Measurements from ENCODE around the gene BCL2L2. TPM values are rescaled to one million over a fixed set of nuclear protein-coding genes. Genes with fewer than 3 reads are reported as not detected.
A peak's percentile ranks its signal among the peaks of the same experiment; 100 is the strongest.

The BCL2L2 gene
- total and polyA plus RNA-seq, 9 of the 15 experiments (the other 6 are each of a cell fraction or from before 2014, with no cell fraction given), result 2.6 to 32.5 (median 14.7) TPM

- peak; percentile 88 for TF ChIP-seq FIP1L1 (IDR thresholded peaks at IDR 0.05; ENCODE audit: low read depth, low read length, poor library complexity, severe bottlenecking)
- peak; percentile 83 for TF ChIP-seq POLR2A (conservative IDR thresholded peaks at IDR 0.05)
- TF ChIP-seq MEF2D (tag; conservative IDR thresholded peaks at IDR 0.05; ENCODE audit: low read depth), result no peak
- TF ChIP-seq, protein P1, sequence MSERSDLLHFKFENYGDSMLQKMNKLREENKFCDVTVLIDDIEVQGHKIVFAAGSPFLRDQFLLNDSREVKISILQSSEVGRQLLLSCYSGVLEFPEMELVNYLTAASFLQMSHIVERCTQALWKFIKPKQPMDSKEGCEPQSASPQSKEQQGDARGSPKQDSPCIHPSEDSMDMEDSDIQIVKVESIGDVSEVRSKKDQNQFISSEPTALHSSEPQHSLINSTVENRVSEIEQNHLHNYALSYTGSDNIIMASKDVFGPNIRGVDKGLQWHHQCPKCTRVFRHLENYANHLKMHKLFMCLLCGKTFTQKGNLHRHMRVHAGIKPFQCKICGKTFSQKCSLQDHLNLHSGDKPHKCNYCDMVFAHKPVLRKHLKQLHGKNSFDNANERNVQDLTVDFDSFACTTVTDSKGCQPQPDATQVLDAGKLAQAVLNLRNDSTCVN (CRISPR knock-in tag; IDR thresholded peaks at IDR 0.05), result no peak
- TF ChIP-seq PTTG1 (tag; IDR thresholded peaks at IDR 0.05; ENCODE audit: low read depth), result no peak
- TF ChIP-seq ESRRB (CRISPR knock-in tag; IDR thresholded peaks at IDR 0.05; ENCODE audit: borderline replicate concordance), result no peak
- no peak for TF ChIP-seq ETV1 (tag; conservative IDR thresholded peaks at IDR 0.05; ENCODE audit: low read depth)
- peak; percentile 28 for TF ChIP-seq ZNF316 (IDR thresholded peaks at IDR 0.05)
- no peak for TF ChIP-seq ZNF75A (CRISPR knock-in tag; IDR thresholded peaks at IDR 0.05)
- no peak for TF ChIP-seq RB1 (IDR thresholded peaks at IDR 0.05; ENCODE audit: low read depth)
- TF ChIP-seq, protein P2, sequence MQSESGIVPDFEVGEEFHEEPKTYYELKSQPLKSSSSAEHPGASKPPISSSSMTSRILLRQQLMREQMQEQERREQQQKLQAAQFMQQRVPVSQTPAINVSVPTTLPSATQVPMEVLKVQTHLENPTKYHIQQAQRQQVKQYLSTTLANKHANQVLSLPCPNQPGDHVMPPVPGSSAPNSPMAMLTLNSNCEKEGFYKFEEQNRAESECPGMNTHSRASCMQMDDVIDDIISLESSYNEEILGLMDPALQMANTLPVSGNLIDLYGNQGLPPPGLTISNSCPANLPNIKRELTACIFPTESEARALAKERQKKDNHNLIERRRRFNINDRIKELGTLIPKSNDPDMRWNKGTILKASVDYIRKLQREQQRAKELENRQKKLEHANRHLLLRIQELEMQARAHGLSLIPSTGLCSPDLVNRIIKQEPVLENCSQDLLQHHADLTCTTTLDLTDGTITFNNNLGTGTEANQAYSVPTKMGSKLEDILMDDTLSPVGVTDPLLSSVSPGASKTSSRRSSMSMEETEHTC (IDR thresholded peaks at IDR 0.05), result no peak
- TF ChIP-seq, protein P3, sequence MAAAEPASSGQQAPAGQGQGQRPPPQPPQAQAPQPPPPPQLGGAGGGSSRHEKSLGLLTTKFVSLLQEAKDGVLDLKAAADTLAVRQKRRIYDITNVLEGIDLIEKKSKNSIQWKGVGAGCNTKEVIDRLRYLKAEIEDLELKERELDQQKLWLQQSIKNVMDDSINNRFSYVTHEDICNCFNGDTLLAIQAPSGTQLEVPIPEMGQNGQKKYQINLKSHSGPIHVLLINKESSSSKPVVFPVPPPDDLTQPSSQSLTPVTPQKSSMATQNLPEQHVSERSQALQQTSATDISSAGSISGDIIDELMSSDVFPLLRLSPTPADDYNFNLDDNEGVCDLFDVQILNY (CRISPR knock-in tag; IDR thresholded peaks at IDR 0.05), result peak; percentile 68; the same call in 1 of the 2 replicates
- no peak for TF ChIP-seq ZNF143 (CRISPR knock-in tag; IDR thresholded peaks at IDR 0.05)
- TF ChIP-seq ZBTB9 (CRISPR knock-in tag; IDR thresholded peaks at IDR 0.05), result peak; percentile 19; the same call in 1 of the 2 replicates
- TF ChIP-seq HIVEP1 (CRISPR knock-in tag; IDR thresholded peaks at IDR 0.05), result no peak
- TF ChIP-seq ZNF12 (CRISPR knock-in tag; IDR thresholded peaks at IDR 0.05), result no peak
- no peak for TF ChIP-seq TRIM28 (IDR thresholded peaks at IDR 0.05)
- TF ChIP-seq ETV6 (IDR thresholded peaks at IDR 0.05; ENCODE audit: borderline replicate concordance in 1 of 2, low read depth in 2 of 2, low read length in 1 of 2), result no peak
- no peak for TF ChIP-seq ETV6 (CRISPR knock-in tag; IDR thresholded peaks at IDR 0.05; ENCODE audit: borderline replicate concordance)
- no peak for TF ChIP-seq NR2C2 (CRISPR knock-in tag; IDR thresholded peaks at IDR 0.05)
- peak; percentile 12; the same call in 1 of the 2 replicates for TF ChIP-seq NR2C2 (tag; IDR thresholded peaks at IDR 0.05)
- 0 out of 2 replicates have a peak, but pooled peaks have one; percentile 80 for TF ChIP-seq RHOXF2B (CRISPR knock-in tag; conservative IDR thresholded peaks at IDR 0.05)
- no peak for TF ChIP-seq C11orf30 (IDR thresholded peaks at IDR 0.05; ENCODE audit: low read depth)
- TF ChIP-seq CREB1 (IDR thresholded peaks at IDR 0.05), result no peak
- no peak for TF ChIP-seq CREB1 (CRISPR knock-in tag; IDR thresholded peaks at IDR 0.05)
- TF ChIP-seq PYGO2 (tag; IDR thresholded peaks at IDR 0.05), result no peak
Observed at GRCh38 chr14:23301969-23302289, 4.7 kb upstream of the BCL2L2 start (continued).

All from K562 (cell line).